MG63 (cell line): ENCODE data around the gene INTS6L. TPM values are rescaled to one million over a fixed set of nuclear protein-coding genes. Genes with fewer than 3 reads are reported as not detected.

Source experiments
- DNase-seq: peaks from one replicate; pipeline ENCODE4 v3.0.0-alpha.2; 2020
- H3K27me3 ChIP-seq: fragments of 250-450 bp; sonication (Bioruptor Pico); 2 replicates; pipeline ENCODE4 v1.5.1; 2020; ENCODE audit warnings: mild to moderate bottlenecking, moderate library complexity
- H3K36me3 ChIP-seq: fragments of 250-450 bp; sonication (Bioruptor Pico); 2 replicates; pipeline ENCODE4 v1.5.1; 2020; ENCODE audit warnings: mild to moderate bottlenecking, moderate library complexity
- H3K4me3 ChIP-seq: fragments of 250-450 bp; sonication (Bioruptor Pico); 2 replicates; pipeline ENCODE4 v1.5.1; 2020; ENCODE audit warnings: mild to moderate bottlenecking, moderate library complexity
- H3K9me3 ChIP-seq: fragments of 250-450 bp; sonication (Bioruptor Pico); 2 replicates; pipeline ENCODE4 v1.5.1; 2020; ENCODE audit warnings: mild to moderate bottlenecking, moderate library complexity
- total RNA-seq: library from RNA; depleted of rRNA; stranded (reverse); fragments of >200 nt; shearing (Covaris generic); gene quantifications from 2 replicates; pipeline ENCODE4 v1.2.3, GENCODE V29; 2014; ENCODE audit warnings: low replicate concordance

Gene INTS6L
- total RNA-seq, 1 experiment from 2014 or later, result 2.3 TPM

DNA sequence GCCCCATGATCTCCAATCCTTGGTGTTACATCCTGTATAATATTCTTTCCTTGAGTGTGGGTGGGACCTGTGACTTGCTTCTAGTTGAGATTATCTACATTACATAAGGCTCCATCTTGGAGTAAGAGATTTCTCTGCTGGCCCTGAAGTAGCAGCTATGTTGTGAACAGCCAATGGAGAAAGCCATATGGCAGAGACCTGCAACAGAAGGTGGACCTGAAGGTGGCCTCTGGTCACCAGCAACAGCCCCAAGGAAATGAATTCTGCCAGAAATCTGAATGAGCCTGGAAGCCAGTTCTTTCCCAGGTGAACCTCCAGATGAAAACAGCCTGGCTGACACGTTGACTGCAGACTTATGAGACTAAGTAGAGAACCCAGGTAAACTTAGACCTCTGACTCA lies 2.3 kb upstream of the INTS6L start:
- no peak for DNase-seq
- H3K27me3 ChIP-seq, result no peaks in the 10 kb centered on the region
- H3K9me3 ChIP-seq, result no peaks in the 10 kb centered on the region
- H3K4me3 ChIP-seq, result no peak overlapping the region
- H3K36me3 ChIP-seq, result no peaks in the 10 kb centered on the region

DNA sequence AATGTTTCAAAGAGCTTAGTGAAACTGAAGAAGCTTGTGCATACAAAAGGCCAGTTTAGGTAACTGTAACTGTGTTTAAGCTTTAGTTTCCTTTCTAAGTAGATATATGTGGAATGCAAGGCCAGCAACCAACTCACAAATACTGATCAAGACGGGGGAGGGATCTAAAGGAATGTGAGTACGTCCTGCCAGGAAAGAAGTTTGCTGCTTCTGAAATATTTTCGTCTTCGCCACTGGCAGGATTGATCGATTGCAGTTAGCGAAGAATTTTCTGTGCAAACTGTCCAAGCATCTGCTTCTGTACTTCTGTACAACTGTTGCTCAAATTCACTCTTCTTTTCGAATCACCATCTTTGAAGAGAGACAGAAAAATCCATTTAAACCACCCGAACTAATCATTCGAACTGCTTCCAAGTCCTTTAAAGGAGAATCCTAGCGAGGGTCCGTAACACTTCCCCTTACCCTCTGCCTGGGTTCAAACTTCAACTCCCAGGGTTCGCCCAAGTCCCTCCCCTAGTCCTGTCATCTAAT lies 373 bp upstream of the INTS6L start:
- no peaks in the 10 kb centered on the region for H3K27me3 ChIP-seq
- H3K4me3 ChIP-seq, result peak overlapping the region; percentile 64
- no peak for DNase-seq
- H3K36me3 ChIP-seq, result no peaks in the 10 kb centered on the region
- H3K9me3 ChIP-seq, result no peaks in the 10 kb centered on the region

DNA sequence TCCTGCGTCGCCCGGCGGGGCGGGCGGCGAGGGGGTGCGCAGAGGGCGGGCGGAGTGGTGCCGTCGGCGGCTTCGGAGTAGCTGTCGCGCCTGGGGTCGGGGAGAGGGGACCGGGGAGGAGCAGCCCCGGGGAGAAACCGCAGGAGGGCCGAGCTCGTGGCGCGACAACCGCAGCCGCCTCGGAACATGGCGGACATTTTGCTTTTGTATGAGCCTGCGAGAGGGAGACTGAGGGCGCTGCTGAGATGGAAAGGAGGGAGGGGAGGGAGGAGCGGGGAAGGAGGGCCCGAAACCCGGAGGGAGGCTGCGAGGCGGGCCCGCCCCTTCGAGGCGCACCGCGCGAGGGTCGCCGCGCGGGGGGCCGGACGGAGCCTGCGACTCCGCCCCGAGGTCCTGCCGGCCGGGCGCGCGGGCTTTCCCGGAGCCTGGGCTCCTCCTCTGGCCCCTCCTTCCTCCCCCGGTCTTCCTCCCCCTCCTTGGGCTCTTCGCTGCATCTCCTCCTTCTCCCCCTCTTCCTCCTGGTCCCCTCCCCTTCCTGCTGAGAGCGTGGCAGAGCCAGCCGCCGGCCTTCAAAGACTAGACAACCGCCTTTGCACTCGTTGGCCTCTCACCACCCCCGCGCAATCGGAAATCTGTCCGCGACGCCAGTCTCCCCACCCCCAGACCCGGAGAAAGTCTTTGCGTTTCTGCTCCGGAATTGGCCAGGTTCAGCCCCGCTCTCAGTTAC lies 1.1 kb downstream of the INTS6L start:
- peak; percentile 88 for DNase-seq
- H3K9me3 ChIP-seq, result no peaks in the 10 kb centered on the region
- H3K36me3 ChIP-seq, result no peaks in the 10 kb centered on the region
- peak overlapping the region; percentile 64 for H3K4me3 ChIP-seq
- H3K27me3 ChIP-seq, result no peaks in the 10 kb centered on the region

DNA sequence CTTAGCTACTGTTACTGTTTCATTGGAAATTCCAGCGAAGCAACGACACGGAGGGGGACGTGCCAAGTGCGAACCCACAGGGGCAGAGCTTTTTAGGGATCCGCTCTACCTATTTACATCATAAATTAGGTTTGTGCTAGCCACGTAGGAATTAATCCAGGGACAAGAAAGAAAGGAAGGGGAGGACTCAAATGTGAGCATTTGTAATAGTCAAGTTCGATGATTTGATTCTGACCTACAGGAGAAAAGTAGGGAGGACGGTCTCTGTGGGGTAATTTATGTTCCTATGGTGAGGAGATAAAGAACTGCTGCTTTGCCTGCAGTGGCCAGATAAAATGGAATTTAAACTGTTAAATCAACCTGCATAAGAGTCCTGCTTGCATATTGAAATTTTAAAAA lies 1.7 kb downstream of the INTS6L start:
- no peak for DNase-seq
- H3K27me3 ChIP-seq, result no peaks in the 10 kb centered on the region
- peak overlapping the region; percentile 64 for H3K4me3 ChIP-seq
- no peaks in the 10 kb centered on the region for H3K36me3 ChIP-seq
- H3K9me3 ChIP-seq, result no peaks in the 10 kb centered on the region

DNA sequence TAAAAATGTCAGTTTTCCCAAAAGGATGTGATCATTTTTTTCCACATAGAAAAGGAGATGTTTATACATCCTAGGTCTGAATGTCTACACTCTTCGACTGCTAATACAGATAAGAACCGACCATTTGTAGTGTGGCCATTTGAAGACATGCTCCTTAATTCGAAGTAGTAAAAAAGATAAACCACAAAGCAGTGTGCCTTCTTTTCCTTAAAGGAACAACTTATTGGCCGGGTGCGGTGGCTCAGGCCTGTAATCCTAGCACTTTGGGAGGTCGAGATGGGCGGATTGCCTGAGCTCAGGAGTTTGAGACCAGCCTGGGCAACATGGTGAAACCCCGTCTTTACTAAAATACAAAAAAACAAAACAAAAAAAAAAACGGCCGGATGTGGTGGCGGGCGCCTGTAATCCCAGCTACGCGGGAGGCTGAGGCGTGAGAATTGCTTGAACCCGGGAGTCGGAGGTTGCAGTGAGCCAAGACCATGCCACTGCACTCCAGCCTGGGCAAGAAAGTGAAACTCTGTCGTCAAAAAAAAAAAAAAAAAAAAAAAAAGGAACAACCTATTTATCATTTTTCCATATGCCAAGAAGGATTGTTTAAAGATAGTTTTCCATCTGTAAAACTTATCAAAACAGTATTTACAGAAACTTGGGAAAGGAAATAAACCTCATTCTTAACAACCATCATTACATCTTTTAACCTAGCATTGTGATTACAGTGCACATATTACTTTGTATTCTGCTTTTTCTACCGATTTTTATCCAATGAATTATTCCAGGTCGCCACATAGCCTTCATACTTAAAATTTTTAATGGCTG lies 2.6 kb downstream of the INTS6L start:
- no peaks in the 10 kb centered on the region for H3K9me3 ChIP-seq
- H3K36me3 ChIP-seq, result no peaks in the 10 kb centered on the region
- DNase-seq, result no peak
- no peaks in the 10 kb centered on the region for H3K27me3 ChIP-seq
- peak overlapping the region; percentile 64 for H3K4me3 ChIP-seq

DNA sequence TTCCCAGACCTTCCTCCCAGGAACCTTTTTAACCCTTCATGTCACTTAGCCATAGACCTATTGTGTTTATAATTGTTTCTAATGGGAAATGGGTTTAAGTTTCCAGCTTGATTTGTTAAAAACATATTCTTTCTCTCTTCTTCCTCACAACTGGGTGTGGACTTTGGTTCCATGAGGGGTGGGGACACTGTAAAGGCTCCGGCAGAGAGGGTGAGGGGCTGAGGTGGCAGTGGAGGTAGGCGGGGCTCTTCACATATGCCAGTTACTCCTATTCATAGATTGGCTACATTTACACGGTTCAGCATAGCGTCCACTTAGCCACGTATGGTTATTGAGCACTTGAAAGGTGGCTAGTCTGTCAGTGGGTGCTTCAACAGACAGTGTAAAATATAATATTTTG lies 7.8 kb downstream of the INTS6L start:
- Histone ChIP-seq H3K27me3 (no peaks in the 10 kb centered on the region), H3K36me3 (no peaks in the 10 kb centered on the region), H3K9me3 (no peaks in the 10 kb centered on the region), H3K4me3 (no peak overlapping the region)
- DNase-seq, result no peak

DNA sequence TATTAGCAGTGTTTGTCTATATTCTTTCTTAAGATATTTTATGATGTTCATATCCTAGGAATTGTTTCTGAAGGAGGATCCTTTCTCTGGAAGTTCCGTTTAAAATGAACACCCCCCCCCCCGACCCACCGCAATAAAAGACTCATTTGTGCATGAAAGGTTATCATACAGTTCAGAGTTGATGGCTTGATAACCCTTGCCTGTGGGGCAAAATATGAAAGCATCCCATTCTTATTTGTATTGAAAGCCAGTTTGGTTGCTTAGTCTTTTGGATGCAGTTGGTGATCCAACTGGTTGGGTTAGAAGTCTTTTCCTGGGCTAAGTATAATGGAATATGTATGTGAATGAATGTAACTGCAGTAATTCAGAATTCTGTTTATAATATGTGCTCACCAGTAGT lies 8.3 kb downstream of the INTS6L start:
- no peaks in the 10 kb centered on the region for H3K9me3 ChIP-seq
- H3K27me3 ChIP-seq, result no peaks in the 10 kb centered on the region
- no peaks in the 10 kb centered on the region for H3K36me3 ChIP-seq
- H3K4me3 ChIP-seq, result no peak overlapping the region
- DNase-seq, result no peak

DNA sequence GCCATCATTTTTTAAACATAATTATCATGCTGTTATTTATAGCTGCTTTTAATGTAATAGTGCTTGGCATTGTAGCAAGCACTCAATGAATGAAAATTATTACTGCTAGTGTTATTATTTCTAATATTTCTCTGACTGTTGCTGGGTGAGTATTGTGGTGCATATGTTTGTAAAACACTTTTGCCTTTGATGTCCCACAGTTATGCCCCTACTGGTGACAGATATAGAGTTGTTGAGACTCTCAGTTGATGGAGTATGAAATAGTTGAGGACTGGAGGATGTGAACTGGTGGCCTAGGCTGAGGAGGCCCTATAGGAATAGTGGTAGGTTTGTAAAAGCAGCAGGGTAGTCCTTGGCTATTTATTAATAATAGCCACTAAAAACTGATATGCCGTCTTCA lies 9.6 kb downstream of the INTS6L start:
- H3K9me3 ChIP-seq, result no peaks in the 10 kb centered on the region
- no peak overlapping the region for H3K4me3 ChIP-seq
- H3K36me3 ChIP-seq, result no peaks in the 10 kb centered on the region
- no peaks in the 10 kb centered on the region for H3K27me3 ChIP-seq
- DNase-seq, result no peak

DNA sequence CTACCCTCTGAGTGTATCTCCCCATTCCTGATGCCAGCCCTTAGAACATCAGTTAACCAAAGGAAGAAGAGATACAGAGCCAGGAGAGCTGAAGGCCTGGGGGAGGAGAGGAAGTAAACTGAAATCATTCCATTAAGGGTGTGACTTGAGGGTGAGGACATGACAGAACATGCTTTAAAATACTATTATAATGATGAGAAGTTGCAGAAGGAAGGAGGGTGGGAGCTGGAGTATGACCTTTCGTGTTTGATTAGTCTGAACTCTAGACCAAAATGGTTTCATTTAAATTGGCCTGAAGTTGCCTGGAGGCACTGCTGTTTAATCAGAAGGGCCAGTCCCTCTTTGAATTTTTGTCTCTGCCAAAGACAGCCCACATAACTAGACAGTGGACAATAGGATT lies 11.4 kb downstream of the INTS6L start:
- Histone ChIP-seq H3K27me3 (no peaks in the 10 kb centered on the region), H3K9me3 (no peaks in the 10 kb centered on the region), H3K4me3 (no peak overlapping the region), H3K36me3 (no peaks in the 10 kb centered on the region)
- DNase-seq, result no peak

DNA sequence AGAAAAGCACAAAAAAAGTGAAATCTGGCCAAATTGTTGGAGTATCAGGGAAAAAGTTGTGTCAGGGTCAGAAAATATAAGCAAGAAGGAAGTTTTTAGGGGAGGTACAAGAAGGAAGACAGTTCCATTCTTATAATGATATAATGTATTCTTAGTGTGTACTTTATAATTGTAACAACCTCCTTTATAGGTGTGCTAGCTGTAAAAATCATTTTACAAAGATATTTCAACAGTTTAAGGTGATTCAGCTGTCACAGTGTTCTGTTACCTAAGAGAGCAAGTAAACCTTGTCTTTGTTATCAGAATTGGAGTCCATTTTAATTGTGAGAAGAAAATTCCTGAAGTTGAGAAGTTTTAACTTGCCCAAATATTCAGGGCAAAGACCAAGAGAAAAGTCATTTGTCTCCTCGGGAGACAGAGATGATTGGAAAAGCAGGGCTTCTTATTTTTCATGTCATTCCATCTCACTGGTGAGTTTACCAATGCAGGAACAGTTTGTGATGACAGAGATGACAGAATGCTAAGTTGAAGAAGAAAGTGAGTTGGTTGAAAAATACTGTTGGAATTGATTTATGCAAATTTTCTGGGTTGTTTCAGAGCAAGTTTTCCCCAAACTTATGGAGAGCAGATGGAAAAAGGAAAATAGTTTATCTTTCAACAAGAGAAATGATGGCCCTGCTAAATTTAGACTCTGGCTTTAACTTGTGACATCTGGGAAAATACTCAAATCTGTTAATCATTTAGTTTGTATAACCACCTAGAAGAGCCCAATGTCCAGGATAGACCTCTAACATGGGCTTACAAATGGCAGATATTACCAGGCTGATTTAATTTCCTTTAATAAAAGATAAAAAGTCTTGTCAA lies 14.8 kb downstream of the INTS6L start:
- no peaks in the 10 kb centered on the region for H3K9me3 ChIP-seq
- H3K27me3 ChIP-seq, result no peaks in the 10 kb centered on the region
- DNase-seq, result no peak
- no peak overlapping the region for H3K4me3 ChIP-seq
- no peaks in the 10 kb centered on the region for H3K36me3 ChIP-seq

DNA sequence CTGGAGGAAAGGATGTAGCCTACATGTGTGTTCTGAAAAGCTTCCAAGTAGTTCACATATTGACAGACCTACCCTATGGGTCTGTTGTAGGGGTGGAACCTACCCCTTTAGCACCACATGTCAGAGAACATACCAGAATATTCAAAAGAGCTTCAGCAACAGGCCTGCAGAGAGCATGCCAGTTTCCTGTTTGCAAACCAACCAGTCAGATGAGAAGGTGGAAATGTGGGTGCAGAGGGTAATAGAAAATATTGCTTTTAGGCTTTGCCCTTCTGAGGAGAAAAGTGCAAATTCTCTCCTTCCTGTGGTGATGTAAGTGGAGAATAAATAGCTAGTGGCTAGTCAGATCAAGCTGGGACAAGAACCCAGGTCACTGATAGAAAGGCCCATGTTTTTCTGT lies 16.4 kb downstream of the INTS6L start:
- Histone ChIP-seq H3K36me3 (no peaks in the 10 kb centered on the region), H3K27me3 (no peaks in the 10 kb centered on the region), H3K9me3 (no peaks in the 10 kb centered on the region), H3K4me3 (no peak overlapping the region)
- DNase-seq, result no peak

DNA sequence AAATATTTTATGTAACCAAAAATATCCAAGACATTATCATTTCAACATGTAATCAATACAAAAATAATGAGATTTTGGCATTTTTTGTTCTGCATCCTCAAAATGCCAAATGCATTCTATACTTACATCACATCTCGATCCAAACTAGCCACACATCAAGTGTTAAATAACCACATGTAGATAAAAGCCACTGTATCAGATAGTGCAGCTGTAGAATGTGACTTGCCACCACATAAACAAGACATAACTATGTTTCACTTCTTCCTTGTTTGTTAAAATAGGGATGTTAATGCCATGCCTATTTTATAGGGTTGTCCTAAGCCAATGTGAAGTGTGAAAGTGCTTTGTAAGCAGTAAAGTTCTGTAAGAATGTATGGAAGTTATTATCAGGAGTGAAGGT lies 20.9 kb downstream of the INTS6L start:
- H3K9me3 ChIP-seq, result no peaks in the 10 kb centered on the region
- H3K27me3 ChIP-seq, result no peaks in the 10 kb centered on the region
- H3K4me3 ChIP-seq, result no peak overlapping the region
- H3K36me3 ChIP-seq, result no peaks in the 10 kb centered on the region
- no peak for DNase-seq

DNA sequence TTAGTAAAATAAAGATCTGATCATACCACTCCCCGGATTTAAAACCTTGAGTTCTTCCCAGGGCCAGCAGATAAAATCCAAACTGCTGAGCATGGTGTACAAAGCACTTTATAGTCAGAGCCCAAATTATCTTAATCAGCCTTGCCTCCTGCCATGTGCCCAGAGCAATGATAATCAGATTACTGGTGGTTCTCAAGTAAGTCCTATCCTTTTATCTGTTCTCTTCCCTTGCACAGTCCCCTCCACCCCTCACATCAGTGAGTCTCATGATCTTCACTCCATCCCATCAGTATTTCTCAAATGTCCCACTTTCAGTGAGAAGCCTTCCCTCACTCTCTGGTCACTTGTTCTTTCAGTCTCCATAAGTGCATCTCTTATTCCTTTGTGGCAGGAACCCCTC lies 22.7 kb downstream of the INTS6L start:
- no peak overlapping the region for H3K4me3 ChIP-seq
- no peak for DNase-seq
- H3K9me3 ChIP-seq, result no peaks in the 10 kb centered on the region
- H3K27me3 ChIP-seq, result no peaks in the 10 kb centered on the region
- H3K36me3 ChIP-seq, result no peaks in the 10 kb centered on the region

DNA sequence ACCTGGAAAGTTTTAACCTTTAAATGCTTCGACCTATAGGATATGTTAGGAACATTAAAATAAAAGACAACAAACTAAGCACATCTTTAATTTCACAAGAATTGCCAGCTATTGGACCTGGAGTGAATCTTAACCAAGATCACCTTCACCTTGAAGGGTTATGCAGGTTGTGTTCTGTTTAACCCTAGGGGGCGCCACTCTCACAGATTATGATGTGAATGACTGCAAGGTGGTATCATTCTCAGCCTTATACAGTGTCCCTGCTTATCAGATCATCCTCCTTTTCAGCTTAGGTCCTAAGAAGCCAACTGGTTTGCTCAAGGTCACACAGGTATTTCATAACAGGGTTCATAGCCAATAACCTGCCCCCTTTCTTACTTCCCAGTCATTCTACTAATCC lies 23.5 kb downstream of the INTS6L start:
- DNase-seq, result no peak
- no peaks in the 10 kb centered on the region for H3K27me3 ChIP-seq
- no peaks in the 10 kb centered on the region for H3K36me3 ChIP-seq
- H3K4me3 ChIP-seq, result no peak overlapping the region
- no peaks in the 10 kb centered on the region for H3K9me3 ChIP-seq

DNA sequence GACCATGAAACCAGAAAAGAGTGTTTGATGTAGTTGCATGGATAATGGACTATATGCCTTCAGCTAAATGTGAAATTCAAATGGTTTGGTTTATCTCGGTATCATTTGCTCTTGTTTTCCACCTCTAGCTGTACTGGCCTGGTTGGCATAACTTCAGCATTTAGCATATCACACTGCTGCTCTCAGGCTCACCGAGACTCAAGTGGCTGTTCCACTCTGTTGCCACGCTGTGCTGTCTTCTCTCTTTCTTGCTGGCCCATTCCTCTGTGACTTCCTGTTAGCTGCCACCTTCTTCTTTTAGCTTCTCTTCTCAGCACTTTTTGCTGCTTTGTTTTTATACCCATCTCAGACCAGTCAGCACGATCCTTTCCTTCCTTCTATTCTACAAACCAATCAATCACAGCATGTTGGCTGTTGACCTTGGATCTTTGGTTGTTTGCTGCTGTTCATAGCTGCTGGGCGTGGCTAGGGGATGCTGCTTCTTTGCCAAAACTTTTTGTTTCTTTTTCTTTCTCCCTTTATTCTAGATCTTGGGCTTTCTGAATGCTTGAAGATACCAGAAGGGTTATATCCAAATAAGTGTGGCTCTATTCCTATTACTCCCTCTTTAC lies 24.0 kb downstream of the INTS6L start:
- Histone ChIP-seq H3K4me3 (no peak overlapping the region), H3K27me3 (no peaks in the 10 kb centered on the region), H3K9me3 (no peaks in the 10 kb centered on the region), H3K36me3 (no peaks in the 10 kb centered on the region)
- no peak for DNase-seq

DNA sequence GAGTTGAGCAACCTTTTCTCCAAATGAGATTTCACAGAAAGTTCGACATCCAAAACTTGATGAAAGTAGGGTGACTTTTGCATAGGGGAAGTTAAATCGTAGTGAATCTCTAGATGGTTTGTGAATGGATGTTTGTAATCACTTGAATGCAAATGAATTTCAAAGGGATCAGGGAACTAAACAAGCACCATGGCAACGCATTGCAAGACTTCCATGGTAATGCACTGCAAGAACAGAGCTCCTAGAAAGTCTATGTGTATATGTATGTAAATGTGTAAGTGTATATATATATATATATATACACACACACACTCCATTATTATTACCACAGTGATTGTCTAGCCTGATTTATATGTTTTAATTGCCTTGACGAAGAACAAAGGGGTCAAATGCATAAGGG lies 27.3 kb downstream of the INTS6L start:
- Histone ChIP-seq H3K9me3 (no peaks in the 10 kb centered on the region), H3K4me3 (no peak overlapping the region), H3K36me3 (no peaks in the 10 kb centered on the region), H3K27me3 (no peaks in the 10 kb centered on the region)
- DNase-seq, result no peak

DNA sequence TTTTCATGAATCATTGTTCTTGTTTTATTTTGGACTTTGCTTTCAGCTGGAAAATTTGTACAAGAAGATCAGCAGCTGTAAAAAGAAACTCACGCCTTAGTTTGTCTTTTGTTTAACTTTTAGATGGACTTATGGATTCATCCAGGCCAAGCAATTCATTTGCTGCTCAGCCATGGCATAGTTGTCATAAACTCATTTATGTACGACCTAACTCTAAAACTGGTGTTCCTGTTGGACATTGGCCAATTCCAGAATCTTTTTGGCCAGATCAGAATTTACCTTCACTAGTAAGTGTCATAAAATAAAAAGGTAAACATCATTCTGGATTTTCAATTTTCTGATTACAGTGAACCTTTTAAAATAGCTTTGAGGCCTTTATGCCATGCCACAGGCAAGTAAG lies 29.1 kb downstream of the INTS6L start:
- DNase-seq, result no peak
- Histone ChIP-seq H3K4me3 (no peak overlapping the region), H3K27me3 (no peaks in the 10 kb centered on the region), H3K9me3 (no peaks in the 10 kb centered on the region), H3K36me3 (no peaks in the 10 kb centered on the region)
